GM21526 (cell line): ENCODE measurements around the gene PRODH2.
"Not testable (repeated sequence)": the region's sequence is repeated elsewhere in the genome, so short reads cannot be mapped to it uniquely, and the experiment has no call there.

Source experiments
- ATAC-seq: cut with Tn5 transposase; IDR thresholded peaks from one replicate; pipeline ENCODE4 v1.9.1; 2021; ENCODE audit warnings: moderate library complexity; ENCODE audit not compliant: unreplicated experiment, low FRiP score

The PRODH2 gene

GRCh38 chr19:35801828-35802227 is 10.8 kb downstream of the PRODH2 start:
- ATAC-seq, result no peak

GRCh38 chr19:35797663-35798062 is 15.0 kb downstream of the PRODH2 start:
- no peak for ATAC-seq

DNA sequence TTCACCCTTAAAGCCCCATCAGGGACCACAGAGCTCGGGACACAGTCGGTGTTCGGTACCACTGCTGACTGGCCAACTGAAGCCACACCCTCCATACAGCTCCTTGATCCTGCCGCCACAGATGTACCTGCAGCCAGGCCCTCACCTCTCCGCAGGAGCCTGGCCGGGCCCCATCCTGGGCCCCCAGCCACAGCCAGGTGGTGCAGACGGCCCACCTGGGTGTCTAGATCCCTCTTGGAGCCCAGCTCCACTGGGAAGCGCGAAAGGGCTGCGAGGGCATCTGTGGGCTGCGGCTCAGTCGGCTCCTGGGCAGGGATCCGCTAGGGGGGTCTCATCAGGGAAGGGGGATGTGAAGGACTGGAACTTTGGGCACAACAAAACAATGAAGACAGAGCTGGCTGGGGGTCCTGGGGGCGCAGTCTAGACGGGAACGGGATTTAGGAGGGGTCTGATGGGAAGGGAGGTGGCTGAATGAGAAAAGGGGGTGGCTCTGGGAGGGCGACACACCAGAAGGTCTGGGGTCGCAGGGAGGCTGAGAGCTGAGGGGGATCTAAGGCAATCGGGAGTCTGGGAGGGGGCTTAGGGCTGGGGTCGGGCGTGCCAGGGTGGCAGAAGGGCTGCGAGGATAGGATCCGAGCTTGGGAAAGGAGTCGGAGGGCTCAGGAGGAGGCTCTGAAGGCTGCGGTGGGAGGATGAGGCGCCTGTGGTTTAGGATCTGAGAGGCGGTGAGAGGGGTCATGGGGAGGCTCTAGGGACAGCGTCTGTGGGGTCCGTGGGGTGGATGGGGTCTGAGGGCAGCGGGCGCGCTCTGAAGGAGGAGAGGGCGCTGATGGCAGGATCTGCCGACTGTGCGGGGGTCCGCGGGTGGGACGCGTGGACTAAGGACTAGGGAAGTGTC is 15.8 kb downstream of the PRODH2 start:
- ATAC-seq, result no peak

DNA sequence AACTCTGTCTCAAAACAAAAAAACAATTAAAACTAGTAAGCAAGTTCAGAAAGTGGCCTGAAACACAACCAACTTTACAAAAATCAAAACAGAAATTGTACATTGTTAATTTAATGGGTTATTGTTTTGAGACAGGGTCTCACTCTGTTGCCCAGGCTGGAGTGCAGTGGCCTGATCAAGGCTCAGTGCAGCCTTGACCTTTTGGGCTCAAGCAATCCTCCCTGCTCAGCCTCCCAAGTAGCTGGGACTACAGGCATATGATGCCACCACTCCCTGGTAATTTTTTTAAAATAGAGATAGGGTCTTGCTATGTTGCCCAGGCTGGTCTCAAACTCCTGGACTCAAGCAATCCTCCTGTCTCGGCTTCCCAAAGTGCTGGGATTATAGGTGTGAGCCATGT is 17.1 kb downstream of the PRODH2 start:
- not testable (repeated sequence) for ATAC-seq

DNA sequence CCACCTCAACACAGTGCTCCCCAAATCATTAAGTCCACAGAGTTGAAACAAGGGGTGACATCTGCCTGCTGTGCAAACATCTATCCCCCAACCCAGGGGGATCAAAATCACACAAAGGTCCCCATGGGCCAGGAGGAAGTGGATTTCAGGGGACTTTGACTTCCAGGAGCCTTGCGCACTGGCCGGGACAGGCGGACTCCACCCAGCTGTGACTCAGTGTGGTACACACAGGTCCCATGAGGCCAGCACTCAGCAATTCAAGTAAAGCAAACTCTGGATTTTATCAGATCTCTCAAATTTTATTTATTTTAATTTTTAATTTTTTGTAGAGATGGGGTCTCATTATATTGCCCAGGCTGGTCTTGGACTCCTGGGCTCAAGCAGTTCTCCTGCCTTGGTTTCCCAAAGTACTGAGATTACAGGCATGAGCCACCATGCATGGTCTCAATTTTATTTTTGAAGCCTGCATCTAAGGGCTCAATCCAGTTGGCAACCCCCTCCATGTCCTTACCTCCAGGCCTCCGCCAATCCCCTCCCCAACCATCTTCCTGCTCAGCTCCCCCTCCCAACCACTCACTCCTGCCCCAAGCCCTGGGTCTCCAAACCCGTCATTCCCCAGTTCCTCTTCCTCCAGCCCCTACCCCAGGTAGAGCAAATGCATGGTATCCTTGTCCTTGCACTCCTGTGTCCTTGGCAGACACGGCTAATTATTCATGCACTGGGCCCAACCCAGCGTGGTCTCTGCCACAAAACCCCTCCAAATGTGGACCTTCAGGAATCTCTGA is 19.1 kb downstream of the PRODH2 start:
- ATAC-seq, result no peak

- no peak for ATAC-seq
Observed at GRCh38 chr19:35792888-35793287, 19.8 kb downstream of the PRODH2 start.

DNA sequence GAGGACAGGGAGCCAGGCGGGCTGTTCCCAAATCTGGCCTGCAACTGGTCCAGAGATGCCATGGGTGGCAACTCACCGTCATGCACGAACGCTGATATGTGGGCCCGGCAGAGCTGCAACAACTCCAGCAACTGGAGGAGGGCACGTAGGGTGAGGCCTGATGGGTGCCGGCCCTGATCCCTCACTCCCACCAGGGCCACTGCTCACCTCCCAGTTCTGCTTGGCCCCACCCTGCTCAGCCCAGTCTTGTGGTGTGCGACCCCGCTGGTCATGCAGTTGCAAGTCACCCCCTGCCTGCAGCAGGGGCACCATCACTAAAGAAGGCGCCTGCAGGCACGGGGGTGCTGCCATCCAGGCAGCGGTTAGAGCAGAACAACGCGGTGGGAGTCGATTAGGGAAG is 20.3 kb downstream of the PRODH2 start:
- ATAC-seq, result no peak

- ATAC-seq, result no peak
Observed at GRCh38 chr19:35791814-35792279, 20.8 kb downstream of the PRODH2 start.

DNA sequence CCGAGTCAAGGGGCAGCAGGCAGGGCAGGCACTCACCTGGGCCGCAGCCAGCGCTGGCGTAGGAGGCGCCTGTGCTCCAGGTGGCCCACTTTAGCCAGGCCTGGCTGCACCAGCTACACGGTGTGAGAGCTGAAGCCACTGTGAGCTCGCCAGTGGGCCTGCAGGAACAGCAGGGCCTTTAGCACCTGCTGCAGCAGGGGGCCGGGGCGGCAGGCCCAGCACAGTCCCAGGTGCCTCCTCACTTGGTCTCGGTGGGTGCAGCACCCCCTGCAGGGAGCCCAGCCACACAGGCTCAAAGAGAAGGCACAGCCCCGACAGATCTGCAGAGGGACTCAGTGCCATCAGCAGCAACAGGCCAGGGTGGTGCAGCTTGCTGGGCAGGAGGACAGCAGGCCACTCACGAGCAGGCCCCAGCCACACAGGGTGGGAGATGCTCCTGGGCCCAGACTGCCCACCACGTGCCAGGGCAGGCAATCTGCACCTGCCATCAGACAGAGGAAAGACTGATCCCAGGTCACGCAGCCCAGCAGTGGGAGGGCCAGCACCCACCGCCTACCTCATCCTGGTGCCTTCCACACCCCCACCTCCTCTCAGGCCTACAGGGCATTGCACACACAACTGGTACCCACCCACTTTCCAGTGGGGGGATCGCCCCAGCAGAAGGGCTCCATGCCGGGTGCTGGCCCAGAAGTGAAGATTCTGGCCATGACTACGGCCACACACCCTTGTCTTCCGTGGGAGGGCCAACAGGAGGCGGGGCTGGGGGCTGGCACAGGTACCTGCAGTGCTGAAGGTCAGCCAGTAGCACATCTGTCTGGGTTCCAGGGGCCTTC is 21.4 kb downstream of the PRODH2 start:
- no peak for ATAC-seq

DNA sequence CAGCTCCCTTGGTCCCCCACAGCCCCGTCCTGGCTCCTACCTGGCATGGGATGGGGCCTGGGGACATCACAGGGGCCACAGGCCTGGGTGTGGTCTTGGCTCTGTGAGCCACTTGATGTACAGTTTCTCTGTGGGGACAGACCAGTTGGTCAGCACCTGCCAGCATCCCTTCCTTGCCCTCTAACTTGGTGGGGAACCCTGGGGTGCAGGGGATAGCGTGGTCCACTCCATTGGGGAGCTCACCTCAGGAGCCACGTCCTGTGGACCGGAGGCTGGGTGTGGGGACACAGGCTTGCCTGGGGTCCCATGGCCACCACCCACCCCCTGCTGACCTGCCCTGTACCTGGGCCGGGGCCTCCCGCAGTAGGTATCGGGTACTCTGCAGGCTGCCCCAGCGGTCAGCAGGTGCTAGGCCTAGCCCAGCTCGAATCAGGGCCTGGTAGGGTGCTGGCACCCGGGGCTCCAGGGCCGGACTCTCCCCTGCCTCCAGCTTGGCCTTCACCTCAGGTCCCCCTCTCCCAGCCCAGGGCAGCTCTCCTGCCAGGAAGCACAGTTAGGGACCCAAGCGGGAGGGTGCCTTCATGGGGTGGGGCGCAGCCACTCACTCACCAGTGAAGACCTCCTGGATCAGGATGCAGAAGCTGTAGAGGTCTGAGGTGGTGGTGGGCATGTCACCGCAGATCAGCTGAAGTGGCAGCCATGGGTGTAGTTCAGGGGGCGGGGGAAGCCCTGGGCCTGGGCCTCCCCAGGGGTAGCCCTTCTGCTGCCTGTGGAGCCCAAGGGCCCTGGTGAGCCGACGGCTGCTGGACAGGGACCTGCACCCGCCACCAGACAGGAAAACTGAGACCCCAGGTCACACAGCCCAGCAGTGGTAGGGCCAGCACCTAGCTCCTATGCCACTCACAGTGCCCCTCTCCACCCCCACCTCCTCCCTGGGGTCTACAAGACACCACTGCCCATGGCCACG is 22.4 kb downstream of the PRODH2 start:
- ATAC-seq, result no peak

DNA sequence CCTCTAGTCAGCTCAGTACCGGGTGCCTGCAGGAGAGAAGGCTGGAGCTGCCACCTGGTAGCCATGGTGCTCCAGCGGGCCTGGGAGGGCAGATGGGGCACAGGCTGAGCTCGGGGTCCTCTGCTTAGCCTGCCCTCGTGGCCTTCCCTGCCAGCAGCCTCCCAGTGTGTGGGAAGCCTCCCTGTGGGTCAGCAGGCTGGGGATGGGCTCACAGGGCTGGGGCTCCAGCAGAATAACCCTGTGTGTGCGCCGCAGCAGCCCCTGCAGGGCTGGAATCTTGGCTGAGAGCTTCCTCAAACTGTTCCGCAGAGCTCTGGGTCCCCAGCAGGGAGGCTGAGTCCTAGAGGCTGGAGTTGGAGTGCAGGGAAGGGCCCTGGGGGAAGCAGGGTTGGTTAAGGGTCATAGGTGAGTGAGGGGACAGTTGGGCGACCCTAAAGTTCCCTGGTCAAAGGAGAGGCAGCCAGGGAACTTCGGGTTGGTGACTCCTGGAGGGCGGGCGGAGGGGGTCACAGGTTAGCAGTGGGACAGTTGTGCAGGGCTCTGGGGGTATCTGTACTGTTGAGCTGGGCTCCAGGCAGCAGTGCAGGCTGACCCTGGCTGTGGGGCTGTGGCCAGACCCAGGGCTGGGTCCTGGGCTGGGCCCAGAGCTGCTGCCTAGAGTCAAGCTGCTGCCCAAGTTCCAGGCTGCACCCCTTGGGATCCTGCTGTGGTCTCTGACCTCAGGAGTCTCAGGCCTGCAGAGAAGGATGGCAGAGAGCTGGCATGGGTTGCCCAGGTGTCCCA is 23.3 kb downstream of the PRODH2 start:
- no peak for ATAC-seq

DNA sequence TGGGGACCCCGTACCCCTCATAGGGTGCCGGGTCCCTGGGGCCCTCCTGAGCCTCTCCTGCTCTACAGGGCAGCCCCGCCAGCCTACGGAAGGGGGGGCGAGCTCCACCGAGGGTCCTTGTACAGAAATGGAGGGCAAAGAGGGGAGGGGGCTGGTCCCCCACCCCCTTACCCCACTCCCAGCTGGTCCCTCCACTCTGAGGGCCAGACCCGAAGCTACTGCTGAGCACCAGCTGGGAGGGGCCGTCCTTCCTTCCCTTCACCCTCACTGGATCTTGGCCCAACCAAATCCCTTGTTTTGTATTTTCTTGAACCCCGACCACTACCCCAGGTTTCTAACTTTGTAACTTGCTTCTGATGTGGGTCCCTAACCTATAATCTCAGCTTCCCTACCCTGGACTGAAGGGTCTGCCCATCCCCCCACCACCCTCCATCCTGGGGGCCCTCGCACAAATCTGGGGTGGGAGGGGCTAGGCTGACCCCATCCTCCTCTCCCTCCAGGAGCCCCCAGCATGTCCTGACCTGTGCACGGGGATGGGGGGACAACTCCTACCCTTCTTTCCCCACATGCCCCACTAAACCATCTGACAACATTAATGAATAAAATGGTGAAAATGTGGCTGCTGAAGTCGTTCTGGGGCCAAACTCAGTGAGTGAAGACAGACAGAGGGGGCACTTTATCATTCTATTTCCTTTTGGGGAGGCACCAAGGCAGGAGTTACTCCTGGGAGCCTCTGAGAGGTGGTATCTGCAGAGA is 24.3 kb downstream of the PRODH2 start:
- no peak for ATAC-seq

- no peak for ATAC-seq
Observed at GRCh38 chr19:35787227-35787799, 25.3 kb downstream of the PRODH2 start.

DNA sequence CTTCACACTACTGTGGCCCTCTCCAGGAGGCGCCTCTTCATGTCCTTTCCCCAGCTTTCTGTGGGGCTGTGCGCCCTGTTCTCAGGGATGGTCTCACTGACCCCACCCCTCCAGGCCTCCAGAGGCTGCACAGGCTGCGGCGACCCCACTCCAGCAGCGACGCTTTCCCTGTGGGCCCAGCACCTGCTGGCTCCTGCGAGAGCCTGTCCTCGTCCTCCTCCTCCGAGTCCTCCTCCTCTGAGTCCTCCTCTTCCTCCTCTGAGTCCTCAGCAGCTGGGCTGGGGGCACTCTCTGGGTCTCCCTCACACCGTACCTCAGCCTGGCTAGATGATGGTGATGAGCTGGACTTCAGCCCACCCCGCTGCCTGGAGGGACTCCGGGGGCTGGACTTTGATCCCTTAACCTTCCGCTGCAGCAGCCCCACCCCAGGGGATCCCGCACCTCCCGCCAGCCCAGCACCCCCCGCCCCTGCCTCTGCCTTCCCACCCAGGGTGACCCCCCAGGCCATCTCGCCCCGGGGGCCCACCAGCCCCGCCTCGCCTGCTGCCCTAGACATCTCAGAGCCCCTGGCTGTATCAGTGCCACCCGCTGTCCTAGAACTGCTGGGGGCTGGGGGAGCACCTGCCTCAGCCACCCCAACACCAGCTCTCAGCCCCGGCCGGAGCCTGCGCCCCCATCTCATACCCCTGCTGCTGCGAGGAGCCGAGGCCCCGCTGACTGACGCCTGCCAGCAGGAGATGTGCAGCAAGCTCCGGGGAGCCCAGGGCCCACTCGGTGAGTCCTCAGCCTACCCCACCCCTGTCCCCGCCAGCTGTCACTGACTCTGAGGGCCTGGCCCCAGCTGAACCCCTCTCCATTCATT is 26.1 kb downstream of the PRODH2 start:
- no peak for ATAC-seq

DNA sequence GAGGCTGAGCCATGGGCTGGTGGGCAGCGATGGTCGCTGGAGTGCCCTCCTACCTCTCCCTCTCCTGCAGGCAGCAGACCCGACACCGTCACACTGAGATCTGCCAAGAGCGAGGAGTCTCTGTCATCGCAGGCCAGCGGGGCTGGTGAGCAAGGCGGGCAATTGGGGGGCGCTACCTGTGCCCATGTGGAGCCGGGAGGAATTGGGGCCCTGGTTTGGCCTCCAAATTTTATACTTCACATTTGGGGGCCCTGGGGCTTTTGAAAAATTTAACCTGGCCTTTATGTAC is 27.4 kb downstream of the PRODH2 start:
- ATAC-seq, result no peak

GRCh38 chr19:35784503-35785338 is 27.9 kb downstream of the PRODH2 start:
- ATAC-seq, result no peak
